Testis (tissue), 3 donors: ENCODE measurements around the gene ID3. TPM values are rescaled to one million over a fixed set of nuclear protein-coding genes. Genes with fewer than 3 reads are reported as not detected.

Experiments
- DNase-seq: peaks from one replicate; pipeline ENCODE4 v3.0.0-alpha.2; 2019
- H3K27ac ChIP-seq, 2 donors: fragments of 200-600 bp; sonication (generic); one replicate each; pipeline ENCODE4 v1.5.1; 2019
- H3K27me3 ChIP-seq: fragments of 200-600 bp; sonication (generic); one replicate; pipeline ENCODE4 v1.5.1; 2019
- H3K36me3 ChIP-seq: fragments of 200-600 bp; sonication (generic); one replicate; pipeline ENCODE4 v1.5.1; 2017; ENCODE audit warnings: low read depth; ENCODE audit errors: missing control alignments
- H3K4me1 ChIP-seq: fragments of 200-600 bp; sonication (generic); one replicate; pipeline ENCODE4 v1.5.1; 2019
- H3K4me3 ChIP-seq, 2 donors: fragments of 200-600 bp; sonication (generic); one replicate each; pipeline ENCODE4 v1.5.1; 2017 to 2019
- H3K9me3 ChIP-seq: fragments of 200-600 bp; sonication (generic); one replicate; pipeline ENCODE4 v1.5.1; 2017
- CTCF ChIP-seq, 3 experiments: fragments of 450-650 bp in 2 of 3; fragments of 200-600 bp in 1 of 3; sonication (generic) in 1 of 3; IDR thresholded peaks; one replicate each; pipeline ENCODE4 v1.5.1; 2016 to 2019; ENCODE audit warnings: antibody characterized with exemption in 3 of 3, mild to moderate bottlenecking in 2 of 3, moderate library complexity in 1 of 3
- POLR2A ChIP-seq: fragments of 450-650 bp; IDR thresholded peaks from one replicate; pipeline ENCODE4 v1.6.1; 2017; ENCODE audit warnings: antibody characterized with exemption, mild to moderate bottlenecking, moderate library complexity
- WGBS, 2 donors: methylation state at CpG; one replicate each; pipeline ENCODE4 v1.1.5; 2018; 5-methylcytosine and 5-hydroxymethylcytosine counted together
- intact Hi-C: fragments of 100-400 bp; cut with DNase I; formaldehyde crosslinking; loops from one replicate; pipeline ENCODE4 v1.15.1; 2023; ENCODE audit warnings: low total_unique reads
- polyA plus RNA-seq: library from polyadenylated mRNA; stranded (reverse); fragments of 350-450 nt; fragmentation: Illumina TruSeq; extraction: RNeasy Lipid Tissue Mini Kit (QIAGEN cat#74804); gene quantifications from one replicate; pipeline ENCODE4 v1.2.3, GENCODE V29; 2014; ENCODE audit warnings: low read depth, low replicate concordance; ENCODE audit not compliant: insufficient read depth
- total RNA-seq, 2 donors: library from RNA; depleted of rRNA; stranded (reverse); fragments of >200 nt; gene quantifications; one replicate each; pipeline ENCODE4 v1.2.3, GENCODE V29; 2016

Gene ID3
- total and polyA plus RNA-seq, 3 donors from 2014 or later, result 24.5 to 34.5 (median 27.2) TPM

GRCh38 chr1:23563755-23564374 is 4.6 kb upstream of the ID3 start:
- Histone ChIP-seq H3K27me3 (no peaks in the 10 kb centered on the region), H3K36me3 (no peaks in the 10 kb centered on the region), H3K9me3 (no peaks in the 10 kb centered on the region), H3K27ac (peak overlapping the region in 1 of 2 donors; percentile 88), H3K4me1 (peaks cover 34% of the 10 kb centered on the region), H3K4me3 (no peak overlapping the region)
- no peak for TF ChIP-seq CTCF (IDR thresholded peaks at IDR 0.05)
- TF ChIP-seq POLR2A, result no peak
- intact Hi-C loops, result no loop called here
- WGBS, 2 donors, result 88 to 95% methylated on average over 3 of the region's 3 CpGs
- DNase-seq, result no peak

GRCh38 chr1:23563003-23563402 is 3.7 kb upstream of the ID3 start:
- H3K27me3 ChIP-seq, result no peaks in the 10 kb centered on the region
- H3K4me3 ChIP-seq, result no peak overlapping the region
- no peaks in the 10 kb centered on the region for H3K9me3 ChIP-seq
- H3K4me1 ChIP-seq, result peaks cover 31% of the 10 kb centered on the region
- H3K36me3 ChIP-seq, result no peaks in the 10 kb centered on the region
- intact Hi-C loops, result no loop called here
- DNase-seq, result no peak
- H3K27ac ChIP-seq, result peak overlapping the region; percentile 47 to 88
- 69 to 75% methylated on average over 9 of the region's 9 CpGs for WGBS, 2 donors
- TF ChIP-seq CTCF (IDR thresholded peaks at IDR 0.05), result no peak
- no peak for TF ChIP-seq POLR2A

- 9 to 17% methylated on average over 19 of the region's 19 CpGs for WGBS, 2 donors
- Histone ChIP-seq H3K27me3 (no peaks in the 10 kb centered on the region), H3K27ac (peak overlapping the region; percentile 47 to 88), H3K36me3 (no peaks in the 10 kb centered on the region), H3K4me3 (no peak overlapping the region), H3K4me1 (peaks cover 31% of the 10 kb centered on the region), H3K9me3 (no peaks in the 10 kb centered on the region)
- intact Hi-C loops, result no loop called here
- DNase-seq, result peak; percentile 90
- no peak for TF ChIP-seq POLR2A
- TF ChIP-seq CTCF (IDR thresholded peaks at IDR 0.05), result no peak
Measured at GRCh38 chr1:23562137-23562876, 3.0 kb upstream of the ID3 start.

GRCh38 chr1:23561813-23562100 is 2.5 kb upstream of the ID3 start:
- H3K4me3 ChIP-seq, result no peak overlapping the region
- WGBS, 2 donors, result 32 to 40% methylated on average over 2 of the region's 2 CpGs
- TF ChIP-seq POLR2A (no peak), CTCF (IDR thresholded peaks at IDR 0.05) (no peak)
- no peak for DNase-seq
- intact Hi-C loops, result no loop called here
- H3K36me3 ChIP-seq, result no peaks in the 10 kb centered on the region
- H3K9me3 ChIP-seq, result no peaks in the 10 kb centered on the region
- peak overlapping the region; percentile 47 to 88 for H3K27ac ChIP-seq
- H3K4me1 ChIP-seq, result peaks cover 31% of the 10 kb centered on the region
- H3K27me3 ChIP-seq, result no peaks in the 10 kb centered on the region
